OCI-LY1 (cell line): ENCODE measurements around the gene NELL1.

Source experiments
- H2AFZ ChIP-seq: fragments of 200-600 bp; sonication (generic), shearing (Covaris generic); 2 replicates; pipeline ENCODE4 v1.6.0; 2014; ENCODE audit warnings: antibody characterized with exemption, mild to moderate bottlenecking, low read length
- H3F3A ChIP-seq: fragments of 200-600 bp; sonication (generic), shearing (Covaris generic); 2 replicates; pipeline ENCODE4 v1.6.0; 2014; ENCODE audit warnings: mild to moderate bottlenecking, antibody characterized with exemption, low read length, moderate library complexity; ENCODE audit not compliant: insufficient read depth
- H3K27ac ChIP-seq: fragments of 200-600 bp; sonication (generic); 2 replicates; pipeline ENCODE4 v1.5.1; 2014; ENCODE audit warnings: low read length, mixed run types, mild to moderate bottlenecking, low read depth; ENCODE audit not compliant: poor library complexity, severe bottlenecking
- H3K27me3 ChIP-seq: fragments of 200-600 bp; sonication (generic); 2 replicates; pipeline ENCODE4 v1.6.0; 2014; ENCODE audit warnings: antibody characterized with exemption, mild to moderate bottlenecking, low read length, moderate library complexity; ENCODE audit not compliant: insufficient read depth
- H3K36me3 ChIP-seq: fragments of 200-600 bp; sonication (generic); 2 replicates; pipeline ENCODE4 v1.6.1; 2014; ENCODE audit warnings: mild to moderate bottlenecking, antibody characterized with exemption, low read length, moderate library complexity, mixed read lengths; ENCODE audit not compliant: insufficient read depth
- H3K4me1 ChIP-seq: fragments of 200-600 bp; sonication (generic); 2 replicates; pipeline ENCODE4 v1.5.1; 2014; ENCODE audit warnings: mild to moderate bottlenecking, low read length, moderate library complexity; ENCODE audit not compliant: insufficient read depth, severe bottlenecking
- H3K4me2 ChIP-seq: fragments of 200-600 bp; sonication (generic), shearing (Covaris generic); 2 replicates; pipeline ENCODE4 v1.6.1; 2014; ENCODE audit warnings: low read length
- H3K4me3 ChIP-seq: fragments of 200-600 bp; sonication (generic); 2 replicates; pipeline ENCODE4 v1.5.1; 2014; ENCODE audit warnings: low read length, low read depth, mild to moderate bottlenecking, mixed read lengths; ENCODE audit not compliant: poor library complexity, severe bottlenecking
- H3K79me2 ChIP-seq: fragments of 200-600 bp; shearing (Covaris generic); 2 replicates; pipeline ENCODE4 v1.6.1; 2016; ENCODE audit warnings: mixed run types, low read length, mixed read lengths; ENCODE audit not compliant: insufficient read depth
- H3K9ac ChIP-seq: fragments of 200-600 bp; sonication (generic), shearing (Covaris generic); 2 replicates; pipeline ENCODE4 v1.6.1; 2014; ENCODE audit warnings: mild to moderate bottlenecking, low read length, mixed read lengths
- H3K9me2 ChIP-seq: fragments of 200-600 bp; sonication (generic), shearing (Covaris generic); 2 replicates; pipeline ENCODE4 v1.6.1; 2014; ENCODE audit warnings: low read depth, mild to moderate bottlenecking, low read length, mixed read lengths
- H3K9me3 ChIP-seq: fragments of 200-600 bp; shearing (Covaris generic); 2 replicates; pipeline ENCODE4 v1.6.1; 2014; ENCODE audit warnings: low read length, mixed read lengths
- H4K20me1 ChIP-seq: fragments of 200-600 bp; sonication (generic), shearing (Covaris generic); 2 replicates; pipeline ENCODE4 v1.6.0; 2016; ENCODE audit warnings: mild to moderate bottlenecking, low read length; ENCODE audit not compliant: insufficient read depth
- EZH2 ChIP-seq: fragments of 200-600 bp; sonication (generic), shearing (Covaris generic); IDR thresholded peaks from 2 replicates; pipeline ENCODE4 v1.8.0; 2017; ENCODE audit warnings: borderline replicate concordance, mixed run types, mild to moderate bottlenecking, antibody characterized with exemption, low read length, moderate library complexity, mixed read lengths
- TF ChIP-seq, protein P1 (sequence below): fragments of 200-600 bp; sonication (generic), shearing (Covaris generic); IDR thresholded peaks from 2 replicates; pipeline ENCODE4 v1.5.1; 2017; ENCODE audit warnings: mild to moderate bottlenecking, antibody characterized with exemption, low read length, moderate library complexity, mixed read lengths

NELL1 gene

DNA sequence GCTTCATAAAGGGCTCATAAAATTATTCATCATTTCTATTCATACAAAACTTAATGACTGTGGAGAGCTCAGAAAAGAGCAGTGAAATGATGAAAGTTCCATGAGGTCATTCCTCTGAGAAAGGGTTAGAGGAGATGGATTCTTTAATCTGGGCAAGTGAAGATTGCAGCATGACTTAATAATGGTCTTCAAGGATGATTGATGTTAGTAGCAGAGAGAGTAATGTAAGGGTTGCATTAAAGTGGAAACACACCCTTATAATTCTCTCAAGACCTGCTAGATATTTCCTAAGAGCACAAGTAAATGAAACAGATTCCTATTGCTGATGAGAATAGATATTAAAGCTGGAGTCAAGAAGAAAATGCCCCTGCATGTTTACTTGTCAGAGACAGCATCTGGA is 811.9 kb downstream of the NELL1 start:
- no peaks in the 10 kb centered on the region for H3F3A ChIP-seq
- H3K4me1 ChIP-seq, result no peaks in the 10 kb centered on the region
- no peak overlapping the region for H3K4me3 ChIP-seq
- TF ChIP-seq EZH2, result no peak
- TF ChIP-seq, protein P1, sequence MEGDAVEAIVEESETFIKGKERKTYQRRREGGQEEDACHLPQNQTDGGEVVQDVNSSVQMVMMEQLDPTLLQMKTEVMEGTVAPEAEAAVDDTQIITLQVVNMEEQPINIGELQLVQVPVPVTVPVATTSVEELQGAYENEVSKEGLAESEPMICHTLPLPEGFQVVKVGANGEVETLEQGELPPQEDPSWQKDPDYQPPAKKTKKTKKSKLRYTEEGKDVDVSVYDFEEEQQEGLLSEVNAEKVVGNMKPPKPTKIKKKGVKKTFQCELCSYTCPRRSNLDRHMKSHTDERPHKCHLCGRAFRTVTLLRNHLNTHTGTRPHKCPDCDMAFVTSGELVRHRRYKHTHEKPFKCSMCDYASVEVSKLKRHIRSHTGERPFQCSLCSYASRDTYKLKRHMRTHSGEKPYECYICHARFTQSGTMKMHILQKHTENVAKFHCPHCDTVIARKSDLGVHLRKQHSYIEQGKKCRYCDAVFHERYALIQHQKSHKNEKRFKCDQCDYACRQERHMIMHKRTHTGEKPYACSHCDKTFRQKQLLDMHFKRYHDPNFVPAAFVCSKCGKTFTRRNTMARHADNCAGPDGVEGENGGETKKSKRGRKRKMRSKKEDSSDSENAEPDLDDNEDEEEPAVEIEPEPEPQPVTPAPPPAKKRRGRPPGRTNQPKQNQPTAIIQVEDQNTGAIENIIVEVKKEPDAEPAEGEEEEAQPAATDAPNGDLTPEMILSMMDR, result no peak
- H3K36me3 ChIP-seq, result no peaks in the 10 kb centered on the region
- H3K9ac ChIP-seq, result no peak overlapping the region
- no peaks in the 10 kb centered on the region for H3K9me2 ChIP-seq
- H3K27ac ChIP-seq, result no peak overlapping the region
- H3K79me2 ChIP-seq, result no peaks in the 10 kb centered on the region
- H3K27me3 ChIP-seq, result no peaks in the 10 kb centered on the region
- no peaks in the 10 kb centered on the region for H3K9me3 ChIP-seq
- no peak overlapping the region for H3K4me2 ChIP-seq
- no peak overlapping the region for H2AFZ ChIP-seq
- no peaks in the 10 kb centered on the region for H4K20me1 ChIP-seq

DNA sequence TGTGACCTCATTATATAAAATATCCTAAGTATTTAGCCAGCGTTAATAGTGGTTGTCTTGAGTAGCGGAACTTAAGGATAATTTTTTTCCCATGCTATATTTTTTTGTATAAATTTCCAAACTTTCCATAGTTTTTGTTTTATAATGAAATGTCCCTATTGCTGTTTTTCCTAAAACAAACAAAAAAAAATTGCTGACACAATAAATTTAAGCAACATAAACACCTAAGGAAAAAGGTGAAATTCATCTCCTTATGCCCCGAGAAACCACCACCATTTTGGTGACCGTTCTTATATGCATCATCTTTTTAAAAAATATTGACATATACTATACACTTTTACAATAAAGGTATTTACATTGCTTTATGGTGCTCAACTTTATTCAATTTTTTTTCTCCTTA is 814.7 kb downstream of the NELL1 start:
- Histone ChIP-seq H3K4me2 (no peak overlapping the region), H3K9me3 (no peaks in the 10 kb centered on the region), H3K4me1 (no peaks in the 10 kb centered on the region), H3K27ac (no peak overlapping the region), H3K27me3 (no peaks in the 10 kb centered on the region), H2AFZ (no peak overlapping the region), H3K79me2 (no peaks in the 10 kb centered on the region), H3K9ac (no peak overlapping the region), H3K9me2 (no peaks in the 10 kb centered on the region), H3K4me3 (no peak overlapping the region), H3K36me3 (no peaks in the 10 kb centered on the region), H4K20me1 (no peaks in the 10 kb centered on the region), H3F3A (no peaks in the 10 kb centered on the region)
- TF ChIP-seq EZH2, result no peak
- TF ChIP-seq, protein P1, result no peak

DNA sequence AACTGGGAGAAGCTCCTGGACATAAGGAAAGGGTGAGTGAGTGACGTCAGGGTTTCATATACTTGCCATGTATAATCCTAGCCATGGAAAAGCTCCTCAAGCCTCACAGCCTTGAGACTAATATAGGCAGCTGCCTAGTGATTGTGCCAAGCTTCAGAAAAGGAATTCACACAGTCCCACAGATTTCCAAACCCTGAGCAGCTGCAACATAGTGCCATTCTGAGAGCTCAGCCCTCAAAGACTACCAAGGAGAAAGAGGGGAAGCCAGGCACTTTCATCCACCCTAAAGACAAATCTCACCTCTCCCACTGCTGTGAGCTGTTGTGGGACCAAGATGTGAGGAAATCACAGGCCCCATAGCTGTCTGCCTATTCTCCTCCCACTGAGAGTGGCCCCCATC is 815.6 kb downstream of the NELL1 start:
- Histone ChIP-seq H3K9ac (no peak overlapping the region), H3K79me2 (no peaks in the 10 kb centered on the region), H2AFZ (no peak overlapping the region), H3K4me3 (no peak overlapping the region), H3K36me3 (no peaks in the 10 kb centered on the region), H3F3A (no peaks in the 10 kb centered on the region), H3K9me2 (no peaks in the 10 kb centered on the region), H3K4me1 (no peaks in the 10 kb centered on the region), H4K20me1 (no peaks in the 10 kb centered on the region), H3K9me3 (no peaks in the 10 kb centered on the region), H3K27me3 (no peaks in the 10 kb centered on the region), H3K27ac (no peak overlapping the region), H3K4me2 (no peak overlapping the region)
- TF ChIP-seq EZH2, result no peak
- TF ChIP-seq, protein P1, result no peak
